Measurements from ENCODE around the gene RNF213.

RNF213 gene

DNA sequence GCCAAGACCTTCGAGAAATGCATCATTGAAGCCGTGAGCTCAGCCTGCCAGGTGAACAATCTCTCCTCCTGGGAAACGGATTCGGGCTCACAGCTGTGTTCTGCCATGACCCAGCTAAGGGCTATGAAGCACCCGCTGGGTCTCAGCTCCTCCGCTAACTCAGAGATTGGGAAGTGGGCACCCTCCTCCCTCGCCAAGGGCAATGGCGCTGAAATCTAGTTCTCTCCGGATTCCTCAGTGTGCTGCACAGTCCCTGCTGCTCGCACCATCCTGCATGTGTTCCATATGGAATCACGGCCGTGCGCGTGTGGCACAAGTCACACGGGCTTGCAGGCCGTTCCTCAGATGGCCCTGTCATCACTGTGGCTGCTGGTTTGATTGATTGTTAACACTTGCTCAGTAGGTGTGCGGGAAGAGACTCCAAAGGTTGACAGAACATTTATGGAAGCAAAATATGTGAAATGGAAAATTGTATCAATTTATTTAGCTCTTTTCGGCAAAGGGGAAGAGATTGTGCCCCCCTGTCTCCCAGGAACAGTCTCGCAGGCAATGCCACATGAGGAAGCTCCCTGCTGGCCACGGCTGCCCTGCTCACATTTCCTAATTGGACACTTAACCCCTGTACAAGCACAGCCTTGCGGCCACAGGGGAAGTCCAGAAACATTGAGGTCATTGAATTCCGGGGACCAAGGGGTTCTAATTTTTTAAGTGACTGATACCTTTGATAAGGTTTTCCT lies 58.8 kb downstream of the RNF213 start:
- Histone ChIP-seq H3K9me3 (ENCODE audit: severe bottlenecking) (peaks cover 14% of the 10 kb centered on the region), H3K4me3 (ENCODE audit: low read depth, low read length) (no peak overlapping the region), H3K27ac (no peak overlapping the region), H3K27me3 (ENCODE audit: insufficient read depth, low read depth, severe bottlenecking) (no peaks in the 10 kb centered on the region), H3K36me3 (peaks cover 76% of the 10 kb centered on the region)
- TF ChIP-seq, protein P1, sequence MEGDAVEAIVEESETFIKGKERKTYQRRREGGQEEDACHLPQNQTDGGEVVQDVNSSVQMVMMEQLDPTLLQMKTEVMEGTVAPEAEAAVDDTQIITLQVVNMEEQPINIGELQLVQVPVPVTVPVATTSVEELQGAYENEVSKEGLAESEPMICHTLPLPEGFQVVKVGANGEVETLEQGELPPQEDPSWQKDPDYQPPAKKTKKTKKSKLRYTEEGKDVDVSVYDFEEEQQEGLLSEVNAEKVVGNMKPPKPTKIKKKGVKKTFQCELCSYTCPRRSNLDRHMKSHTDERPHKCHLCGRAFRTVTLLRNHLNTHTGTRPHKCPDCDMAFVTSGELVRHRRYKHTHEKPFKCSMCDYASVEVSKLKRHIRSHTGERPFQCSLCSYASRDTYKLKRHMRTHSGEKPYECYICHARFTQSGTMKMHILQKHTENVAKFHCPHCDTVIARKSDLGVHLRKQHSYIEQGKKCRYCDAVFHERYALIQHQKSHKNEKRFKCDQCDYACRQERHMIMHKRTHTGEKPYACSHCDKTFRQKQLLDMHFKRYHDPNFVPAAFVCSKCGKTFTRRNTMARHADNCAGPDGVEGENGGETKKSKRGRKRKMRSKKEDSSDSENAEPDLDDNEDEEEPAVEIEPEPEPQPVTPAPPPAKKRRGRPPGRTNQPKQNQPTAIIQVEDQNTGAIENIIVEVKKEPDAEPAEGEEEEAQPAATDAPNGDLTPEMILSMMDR (IDR thresholded peaks at IDR 0.05; ENCODE audit: low read depth, low read length), result no peak
- DNase-seq, result no peak

DNA sequence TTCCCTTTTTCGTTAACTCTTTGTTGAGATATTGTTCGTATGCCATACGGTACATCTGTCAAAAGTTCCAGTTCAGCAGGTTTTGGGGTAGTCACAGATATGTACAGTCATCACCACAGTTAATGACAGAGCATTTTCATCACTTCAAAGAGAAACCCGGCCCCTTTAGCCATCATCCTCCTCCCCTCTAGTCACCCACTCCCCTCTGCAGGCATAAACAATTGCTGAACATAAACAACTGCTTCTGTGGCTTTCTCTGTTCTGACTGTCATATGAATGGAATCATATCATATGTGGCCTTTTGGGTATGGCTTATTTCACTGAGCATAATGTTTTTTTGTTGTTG lies 59.3 kb downstream of the RNF213 start:
- peaks cover 14% of the 10 kb centered on the region for H3K9me3 ChIP-seq (ENCODE audit: severe bottlenecking)
- no peaks in the 10 kb centered on the region for H3K27me3 ChIP-seq (ENCODE audit: insufficient read depth, low read depth, severe bottlenecking)
- H3K27ac ChIP-seq, result no peak overlapping the region
- peaks cover 81% of the 10 kb centered on the region for H3K36me3 ChIP-seq
- TF ChIP-seq, protein P1 (IDR thresholded peaks at IDR 0.05; ENCODE audit: low read depth, low read length), result no peak
- no peak for DNase-seq
- no peak overlapping the region for H3K4me3 ChIP-seq (ENCODE audit: low read depth, low read length)

DNA sequence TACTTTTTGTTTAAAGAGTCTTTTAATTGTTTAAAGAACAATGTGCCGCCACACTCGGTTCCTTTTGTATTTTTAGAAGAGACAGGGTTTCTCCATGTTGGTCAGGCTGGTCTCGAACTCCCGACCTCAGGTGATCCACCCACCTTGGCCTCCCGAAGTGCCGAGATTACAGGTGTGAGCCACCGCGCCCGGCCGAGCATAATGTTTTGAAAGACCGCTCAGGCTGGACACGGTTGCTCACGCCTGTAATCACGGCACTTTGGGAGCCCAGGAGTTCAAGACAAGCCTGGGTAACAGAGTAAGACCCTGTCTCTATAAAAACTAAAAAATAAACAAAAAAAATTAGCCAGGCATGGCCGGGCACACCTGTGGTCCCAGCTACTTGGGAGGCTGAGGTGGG lies 59.8 kb downstream of the RNF213 start:
- H3K27me3 ChIP-seq (ENCODE audit: insufficient read depth, low read depth, severe bottlenecking), result no peaks in the 10 kb centered on the region
- peaks cover 87% of the 10 kb centered on the region for H3K36me3 ChIP-seq

DNA sequence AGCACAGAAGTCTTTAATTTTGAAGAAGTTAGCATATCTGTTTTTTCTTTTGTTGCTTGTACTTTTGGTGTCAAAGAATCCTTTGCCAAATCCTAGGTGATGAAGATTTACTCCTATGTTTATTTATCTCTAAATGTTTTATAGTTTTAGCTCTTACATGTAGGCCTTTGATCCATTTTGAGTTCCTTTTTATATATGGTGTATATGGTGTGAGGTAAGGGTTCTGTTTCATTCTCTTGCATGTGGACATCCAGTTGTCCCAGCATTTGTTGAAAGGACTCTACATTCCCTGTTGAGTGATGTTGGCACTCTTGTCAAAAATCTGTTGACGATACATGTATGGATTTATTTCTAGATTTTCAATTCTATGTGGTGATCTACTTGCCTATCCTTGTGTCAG lies 62.2 kb downstream of the RNF213 start:
- Histone ChIP-seq H3K36me3 (peaks cover 80% of the 10 kb centered on the region), H3K27ac (no peak overlapping the region), H3K4me3 (ENCODE audit: low read depth, low read length) (no peak overlapping the region), H3K9me3 (ENCODE audit: severe bottlenecking) (peaks cover 8% of the 10 kb centered on the region), H3K27me3 (ENCODE audit: insufficient read depth, low read depth, severe bottlenecking) (no peaks in the 10 kb centered on the region)
- TF ChIP-seq, protein P1 (IDR thresholded peaks at IDR 0.05; ENCODE audit: low read depth, low read length), result no peak
- DNase-seq, result no peak

More for the DNA sequence above, 59.8 kb downstream of the RNF213 start:
- H3K27ac ChIP-seq, result no peak overlapping the region
- TF ChIP-seq, protein P1 (IDR thresholded peaks at IDR 0.05; ENCODE audit: low read depth, low read length), result no peak
- no peak for DNase-seq
- no peak overlapping the region for H3K4me3 ChIP-seq (ENCODE audit: low read depth, low read length)
- peaks cover 14% of the 10 kb centered on the region for H3K9me3 ChIP-seq (ENCODE audit: severe bottlenecking)

DNA sequence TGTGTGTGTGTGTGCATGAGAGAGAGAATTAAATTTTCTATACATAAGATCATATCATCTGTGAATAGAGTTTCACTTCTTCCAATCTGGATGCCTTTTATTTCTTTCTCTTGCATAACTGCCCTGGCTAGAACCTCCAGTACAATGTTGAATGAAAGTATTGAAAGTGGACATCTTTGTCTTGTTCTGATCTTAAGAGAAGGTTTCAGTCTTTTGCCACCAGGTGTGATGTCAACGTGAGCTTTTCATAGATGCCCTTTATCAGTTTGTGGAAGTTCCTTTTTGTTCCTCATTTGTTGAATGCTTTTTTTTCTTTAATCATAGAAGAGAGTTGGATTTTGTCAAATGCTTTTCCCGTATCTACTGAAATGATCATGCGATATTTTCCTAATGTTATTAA lies 63.3 kb downstream of the RNF213 start:
- H3K36me3 ChIP-seq, result peaks cover 81% of the 10 kb centered on the region

More for the DNA sequence above, 63.3 kb downstream of the RNF213 start:
- Histone ChIP-seq H3K4me3 (ENCODE audit: low read depth, low read length) (no peak overlapping the region), H3K27me3 (ENCODE audit: insufficient read depth, low read depth, severe bottlenecking) (no peaks in the 10 kb centered on the region), H3K9me3 (ENCODE audit: severe bottlenecking) (peaks cover 8% of the 10 kb centered on the region), H3K27ac (no peak overlapping the region)
- DNase-seq, result no peak
- TF ChIP-seq, protein P1 (IDR thresholded peaks at IDR 0.05; ENCODE audit: low read depth, low read length), result no peak
